ENCODE data around the gene TPSG1.

Gene TPSG1

DNA sequence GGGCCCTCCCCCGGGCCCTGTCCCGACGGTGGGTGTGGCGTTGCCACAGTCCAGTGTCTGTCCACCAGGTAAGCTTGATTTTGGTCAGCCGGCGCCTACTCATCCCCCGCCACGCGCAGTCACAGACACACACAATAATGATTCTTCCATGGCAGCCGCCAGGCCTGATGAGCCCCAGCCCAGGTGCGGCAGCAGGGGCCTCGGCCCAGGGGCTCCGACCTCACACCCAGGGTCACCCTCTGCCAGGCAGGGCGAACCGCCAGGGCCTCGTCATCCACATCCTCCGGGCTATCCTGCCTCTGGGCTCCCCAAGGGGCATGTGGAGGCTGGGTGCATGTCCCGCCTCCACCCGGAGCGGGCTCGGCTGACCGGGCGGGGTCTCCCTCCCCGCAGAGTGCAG lies 7.5 kb downstream of the TPSG1 start:
- peaks cover 3% of the 10 kb centered on the region for H3K27me3 ChIP-seq (ENCODE audit: control insufficient read depth, insufficient read depth, low read length)
- no peak overlapping the region for H3K4me2 ChIP-seq (ENCODE audit: low read length)
- no peaks in the 10 kb centered on the region for H3K36me3 ChIP-seq (ENCODE audit: insufficient read depth, low read length)
- H3K4me1 ChIP-seq (ENCODE audit: control insufficient read depth, insufficient read depth, low read length): no peaks in the 10 kb centered on the region
- no peak overlapping the region for H3K4me3 ChIP-seq (ENCODE audit: low read length)
- no peaks in the 10 kb centered on the region for H3K9me3 ChIP-seq (replicated peaks; ENCODE audit: low read length)
- H3K9ac ChIP-seq (ENCODE audit: low read depth, low read length): no peak overlapping the region

DNA sequence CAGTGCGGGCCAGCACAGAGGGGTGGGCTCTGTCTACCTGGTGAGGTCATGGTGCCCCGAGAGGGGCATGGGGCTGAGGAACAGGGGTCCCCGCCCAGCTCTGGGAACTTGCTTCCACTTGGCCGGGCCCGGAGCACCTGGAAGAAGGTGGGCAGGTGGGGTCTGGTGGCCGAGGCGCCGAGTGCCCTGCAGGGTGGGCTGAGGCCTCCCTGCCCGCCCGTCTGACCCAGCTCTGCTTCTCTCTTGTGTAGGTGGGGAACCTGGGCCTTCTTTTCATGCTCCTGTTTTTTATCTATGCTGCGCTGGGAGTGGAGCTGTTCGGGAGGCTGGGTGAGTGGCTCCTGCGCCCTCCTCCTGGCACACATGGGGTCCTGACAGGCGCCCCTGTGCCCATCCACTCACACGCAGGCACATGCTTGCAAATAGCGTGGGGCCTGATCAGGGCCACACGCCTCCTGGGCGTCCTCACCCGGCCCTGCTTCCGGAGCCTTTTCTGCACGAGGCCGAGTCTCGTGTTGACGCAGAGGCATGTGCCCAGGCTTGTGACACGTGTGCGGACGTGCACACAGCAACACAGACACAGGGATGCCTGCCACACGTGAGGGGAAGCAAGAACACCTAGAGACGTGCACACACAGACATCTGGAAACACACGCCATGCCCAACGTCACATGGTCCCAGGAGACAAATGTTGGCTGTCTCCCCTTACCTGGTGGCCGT lies 8.2 kb downstream of the TPSG1 start:
- Histone ChIP-seq H3K9ac (ENCODE audit: low read depth, low read length) (no peak overlapping the region), H3K4me1 (ENCODE audit: control insufficient read depth, insufficient read depth, low read length) (no peaks in the 10 kb centered on the region), H3K4me3 (ENCODE audit: low read length) (no peak overlapping the region), H3K9me3 (replicated peaks; ENCODE audit: low read length) (no peaks in the 10 kb centered on the region), H3K36me3 (ENCODE audit: insufficient read depth, low read length) (no peaks in the 10 kb centered on the region), H3K4me2 (ENCODE audit: low read length) (no peak overlapping the region), H3K27me3 (ENCODE audit: control insufficient read depth, insufficient read depth, low read length) (no peaks in the 10 kb centered on the region)

DNA sequence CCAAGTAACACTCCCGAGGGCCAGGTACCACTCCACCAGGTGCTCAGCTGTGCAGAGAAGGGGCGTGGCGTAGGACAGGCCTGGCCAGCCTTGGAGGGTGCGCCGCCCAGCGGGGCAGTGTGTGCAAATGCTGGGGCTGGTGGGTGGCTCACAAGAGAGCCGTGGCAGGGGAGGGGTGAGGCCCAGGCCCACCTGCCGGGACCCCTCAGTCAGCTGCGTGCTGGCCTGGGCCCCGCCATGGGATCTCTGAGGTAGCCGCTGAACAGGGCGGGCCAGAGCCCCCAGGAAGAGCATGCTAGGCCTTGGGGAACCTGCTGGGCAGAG lies 8.8 kb downstream of the TPSG1 start:
- H3K9me3 ChIP-seq (replicated peaks; ENCODE audit: low read length): no peaks in the 10 kb centered on the region
- no peak overlapping the region for H3K4me2 ChIP-seq (ENCODE audit: low read length)
- H3K4me1 ChIP-seq (ENCODE audit: control insufficient read depth, insufficient read depth, low read length): no peaks in the 10 kb centered on the region
- no peaks in the 10 kb centered on the region for H3K27me3 ChIP-seq (ENCODE audit: control insufficient read depth, insufficient read depth, low read length)
- no peaks in the 10 kb centered on the region for H3K36me3 ChIP-seq (ENCODE audit: insufficient read depth, low read length)
- H3K4me3 ChIP-seq (ENCODE audit: low read length): no peak overlapping the region
- no peak overlapping the region for H3K9ac ChIP-seq (ENCODE audit: low read depth, low read length)

DNA sequence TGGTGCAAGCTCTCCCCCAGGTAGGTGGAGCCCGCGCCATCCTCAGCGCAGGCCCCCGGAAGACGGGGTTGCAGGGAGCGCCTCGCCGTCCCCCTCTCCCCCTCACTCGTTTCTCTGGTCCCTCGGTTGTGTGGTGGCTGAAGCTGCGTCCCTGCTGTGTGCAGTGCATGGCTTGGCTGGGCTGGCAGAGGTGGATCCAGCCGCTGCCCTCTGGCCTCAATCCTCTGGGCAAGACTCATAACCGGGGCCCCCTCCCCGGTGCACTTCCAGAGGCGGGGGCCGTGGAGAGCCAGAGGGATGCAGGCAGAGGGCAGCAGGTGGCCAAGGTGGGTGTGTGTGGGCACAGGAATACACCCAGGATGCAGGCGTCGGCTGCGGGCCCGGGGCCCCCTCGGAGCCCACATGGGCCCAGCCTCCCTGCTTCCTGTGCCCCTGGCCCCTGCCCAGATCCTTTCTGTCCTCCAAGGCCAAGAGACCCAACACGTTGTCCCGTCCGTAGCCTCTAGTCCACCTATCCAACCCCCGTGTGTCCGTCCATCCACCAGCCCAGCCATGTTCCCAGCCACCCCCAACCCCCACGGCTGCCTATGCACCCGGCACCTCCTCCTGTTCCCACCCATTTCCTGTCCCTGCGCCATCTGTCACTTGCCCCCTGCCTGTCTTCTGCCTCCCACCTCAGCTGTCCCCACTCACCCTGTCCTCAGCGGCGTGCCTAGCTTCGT lies 9.3 kb downstream of the TPSG1 start:
- H3K4me3 ChIP-seq (ENCODE audit: low read length): no peak overlapping the region
- no peaks in the 10 kb centered on the region for H3K27me3 ChIP-seq (ENCODE audit: control insufficient read depth, insufficient read depth, low read length)
- H3K36me3 ChIP-seq (ENCODE audit: insufficient read depth, low read length): no peaks in the 10 kb centered on the region
- H3K9me3 ChIP-seq (replicated peaks; ENCODE audit: low read length): no peaks in the 10 kb centered on the region
- no peak overlapping the region for H3K4me2 ChIP-seq (ENCODE audit: low read length)
- no peak overlapping the region for H3K9ac ChIP-seq (ENCODE audit: low read depth, low read length)
- no peaks in the 10 kb centered on the region for H3K4me1 ChIP-seq (ENCODE audit: control insufficient read depth, insufficient read depth, low read length)

DNA sequence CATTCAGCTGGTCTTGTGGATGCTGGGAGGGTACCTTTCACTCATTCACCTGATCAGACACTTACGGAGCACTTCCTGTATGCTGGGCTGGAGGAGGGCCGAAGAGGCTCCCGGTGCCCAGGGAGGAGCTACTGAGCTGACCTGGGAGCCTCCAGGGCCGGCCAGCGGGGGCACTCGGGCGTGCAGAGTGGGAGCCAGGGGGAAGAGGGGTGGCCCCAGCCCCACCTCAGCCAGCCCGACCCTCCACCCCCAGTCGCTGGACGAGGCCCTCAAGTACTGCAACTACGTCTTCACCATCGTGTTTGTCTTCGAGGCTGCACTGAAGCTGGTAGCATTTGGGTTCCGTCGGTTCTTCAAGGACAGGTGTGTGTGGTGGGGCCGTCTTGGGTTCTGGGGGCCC lies 10.3 kb downstream of the TPSG1 start:
- no peak overlapping the region for H3K4me3 ChIP-seq (ENCODE audit: low read length)
- no peaks in the 10 kb centered on the region for H3K27me3 ChIP-seq (ENCODE audit: control insufficient read depth, insufficient read depth, low read length)
- H3K9me3 ChIP-seq (replicated peaks; ENCODE audit: low read length): no peaks in the 10 kb centered on the region
- H3K4me2 ChIP-seq (ENCODE audit: low read length): no peak overlapping the region
- no peaks in the 10 kb centered on the region for H3K36me3 ChIP-seq (ENCODE audit: insufficient read depth, low read length)
- no peaks in the 10 kb centered on the region for H3K4me1 ChIP-seq (ENCODE audit: control insufficient read depth, insufficient read depth, low read length)
- H3K9ac ChIP-seq (ENCODE audit: low read depth, low read length): no peak overlapping the region

DNA sequence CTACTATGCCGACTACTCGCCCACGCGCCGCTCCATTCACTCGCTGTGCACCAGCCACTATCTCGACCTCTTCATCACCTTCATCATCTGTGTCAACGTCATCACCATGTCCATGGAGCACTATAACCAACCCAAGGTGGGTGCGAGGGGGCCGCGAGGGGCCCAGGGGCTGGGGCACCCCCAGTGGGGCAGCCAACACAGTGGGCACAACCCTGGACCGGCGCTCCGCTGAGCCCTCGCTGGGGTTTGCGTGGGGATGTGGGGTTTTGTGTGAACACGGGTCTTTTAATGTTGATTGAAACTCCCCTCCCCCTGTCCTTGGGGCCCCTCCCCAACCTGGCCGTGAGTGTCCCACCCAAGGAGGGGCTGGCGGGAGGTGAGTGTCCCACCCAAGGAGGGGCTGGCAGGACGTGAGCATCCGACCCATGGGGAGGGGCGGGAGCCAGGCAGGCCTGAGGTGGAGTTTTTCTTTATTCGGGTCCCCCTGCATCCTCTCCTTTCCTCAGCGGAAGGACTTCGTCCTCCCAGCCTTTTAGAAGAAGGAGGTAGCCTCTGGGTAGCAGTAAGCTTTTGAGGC lies 11.2 kb downstream of the TPSG1 start:
- no peaks in the 10 kb centered on the region for H3K36me3 ChIP-seq (ENCODE audit: insufficient read depth, low read length)
- no peak overlapping the region for H3K4me3 ChIP-seq (ENCODE audit: low read length)
- H3K4me1 ChIP-seq (ENCODE audit: control insufficient read depth, insufficient read depth, low read length): no peaks in the 10 kb centered on the region
- no peak overlapping the region for H3K4me2 ChIP-seq (ENCODE audit: low read length)
- no peaks in the 10 kb centered on the region for H3K9me3 ChIP-seq (replicated peaks; ENCODE audit: low read length)
- no peaks in the 10 kb centered on the region for H3K27me3 ChIP-seq (ENCODE audit: control insufficient read depth, insufficient read depth, low read length)
- H3K9ac ChIP-seq (ENCODE audit: low read depth, low read length): no peak overlapping the region

DNA sequence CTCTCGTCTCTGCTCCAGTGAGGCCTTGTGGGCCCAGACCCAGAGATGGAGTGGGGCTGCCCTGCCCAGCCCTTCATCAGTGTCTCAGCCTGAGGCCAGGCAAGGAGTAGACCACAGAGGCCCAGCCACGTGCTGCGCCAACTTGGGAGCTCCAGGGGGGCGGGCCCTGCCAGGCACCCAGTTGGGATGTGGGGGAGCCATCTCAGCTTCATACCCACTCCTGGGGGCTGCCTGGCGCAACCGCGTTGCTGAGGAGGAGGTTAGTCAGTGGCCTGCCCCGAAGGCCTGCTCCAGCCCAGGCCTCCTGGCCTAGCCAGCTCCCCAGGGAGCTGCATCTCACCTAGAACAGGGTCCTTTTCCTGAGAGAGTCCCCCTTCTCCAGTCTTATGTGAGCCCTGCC lies 11.8 kb downstream of the TPSG1 start:
- Histone ChIP-seq H3K9me3 (replicated peaks; ENCODE audit: low read length) (no peaks in the 10 kb centered on the region), H3K4me3 (ENCODE audit: low read length) (no peak overlapping the region), H3K4me2 (ENCODE audit: low read length) (no peak overlapping the region), H3K9ac (ENCODE audit: low read depth, low read length) (no peak overlapping the region), H3K36me3 (ENCODE audit: insufficient read depth, low read length) (no peaks in the 10 kb centered on the region), H3K4me1 (ENCODE audit: control insufficient read depth, insufficient read depth, low read length) (no peaks in the 10 kb centered on the region), H3K27me3 (ENCODE audit: control insufficient read depth, insufficient read depth, low read length) (no peaks in the 10 kb centered on the region)

DNA sequence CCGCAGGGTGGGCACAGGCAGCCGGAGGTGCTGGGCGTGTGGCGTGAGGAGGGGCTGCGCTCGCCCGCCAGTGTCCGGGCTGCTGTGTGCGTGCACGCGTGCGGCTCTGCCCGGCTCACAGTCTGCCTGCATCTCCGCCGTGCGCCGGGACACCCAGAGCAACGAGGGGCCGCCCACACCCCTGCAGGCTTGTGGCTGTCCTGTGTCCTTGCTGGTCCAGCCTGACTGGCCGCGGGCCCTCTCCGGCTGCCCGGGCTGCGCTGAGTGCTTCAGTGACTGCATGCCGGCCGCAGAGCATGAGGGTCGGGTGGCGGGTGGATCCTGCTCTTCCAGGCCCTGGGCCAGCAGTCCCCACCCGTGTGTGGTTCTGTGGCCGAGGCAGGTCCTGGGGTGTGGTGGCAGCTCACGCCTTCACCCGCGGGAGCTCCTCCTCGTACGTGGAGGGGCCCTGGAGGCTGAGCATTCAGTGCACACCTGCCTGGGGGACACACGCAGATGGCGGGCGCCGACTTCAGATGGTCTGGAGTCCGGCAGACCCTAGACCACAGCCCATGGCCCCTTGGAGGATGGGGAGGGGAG lies 12.4 kb downstream of the TPSG1 start:
- no peak overlapping the region for H3K4me3 ChIP-seq (ENCODE audit: low read length)

DNA sequence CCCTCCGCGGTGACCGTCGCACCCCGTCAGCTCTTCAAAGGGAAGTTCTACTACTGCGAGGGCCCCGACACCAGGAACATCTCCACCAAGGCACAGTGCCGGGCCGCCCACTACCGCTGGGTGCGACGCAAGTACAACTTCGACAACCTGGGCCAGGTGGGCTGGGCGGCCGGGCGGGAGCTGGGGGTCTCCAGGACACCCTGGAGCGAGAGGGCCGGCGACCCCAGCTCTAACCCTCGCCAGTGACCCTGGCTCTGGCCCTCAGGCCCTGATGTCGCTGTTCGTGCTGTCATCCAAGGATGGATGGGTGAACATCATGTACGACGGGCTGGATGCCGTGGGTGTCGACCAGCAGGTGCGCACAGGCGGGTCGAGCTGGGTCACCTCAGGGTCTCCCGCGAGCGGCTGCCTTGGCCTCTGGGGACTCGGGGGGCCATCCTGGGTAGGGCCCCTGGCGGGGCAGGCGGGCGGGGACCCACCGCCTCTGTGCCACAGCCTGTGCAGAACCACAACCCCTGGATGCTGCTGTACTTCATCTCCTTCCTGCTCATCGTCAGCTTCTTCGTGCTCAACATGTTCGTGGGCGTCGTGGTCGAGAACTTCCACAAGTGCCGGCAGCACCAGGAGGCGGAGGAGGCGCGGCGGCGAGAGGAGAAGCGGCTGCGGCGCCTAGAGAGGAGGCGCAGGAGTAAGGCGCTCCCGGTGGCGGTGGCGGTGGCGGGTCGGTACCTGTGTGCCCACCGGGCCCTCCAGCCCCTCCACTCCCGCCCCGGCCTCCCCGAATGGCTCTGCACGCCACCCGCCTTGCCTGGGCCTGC lies 13.4 kb downstream of the TPSG1 start:
- H3K9me3 ChIP-seq (replicated peaks; ENCODE audit: low read length): no peaks in the 10 kb centered on the region
- H3K4me1 ChIP-seq (ENCODE audit: control insufficient read depth, insufficient read depth, low read length): no peaks in the 10 kb centered on the region
- H3K9ac ChIP-seq (ENCODE audit: low read depth, low read length): no peak overlapping the region
- H3K4me2 ChIP-seq (ENCODE audit: low read length): no peak overlapping the region
- H3K36me3 ChIP-seq (ENCODE audit: insufficient read depth, low read length): no peaks in the 10 kb centered on the region
- no peaks in the 10 kb centered on the region for H3K27me3 ChIP-seq (ENCODE audit: control insufficient read depth, insufficient read depth, low read length)
- no peak overlapping the region for H3K4me3 ChIP-seq (ENCODE audit: low read length)

More for the DNA sequence above, 12.4 kb downstream of the TPSG1 start:
- Histone ChIP-seq H3K9ac (ENCODE audit: low read depth, low read length) (no peak overlapping the region), H3K4me1 (ENCODE audit: control insufficient read depth, insufficient read depth, low read length) (no peaks in the 10 kb centered on the region), H3K4me2 (ENCODE audit: low read length) (no peak overlapping the region), H3K27me3 (ENCODE audit: control insufficient read depth, insufficient read depth, low read length) (no peaks in the 10 kb centered on the region), H3K36me3 (ENCODE audit: insufficient read depth, low read length) (no peaks in the 10 kb centered on the region), H3K9me3 (replicated peaks; ENCODE audit: low read length) (no peaks in the 10 kb centered on the region)

DNA sequence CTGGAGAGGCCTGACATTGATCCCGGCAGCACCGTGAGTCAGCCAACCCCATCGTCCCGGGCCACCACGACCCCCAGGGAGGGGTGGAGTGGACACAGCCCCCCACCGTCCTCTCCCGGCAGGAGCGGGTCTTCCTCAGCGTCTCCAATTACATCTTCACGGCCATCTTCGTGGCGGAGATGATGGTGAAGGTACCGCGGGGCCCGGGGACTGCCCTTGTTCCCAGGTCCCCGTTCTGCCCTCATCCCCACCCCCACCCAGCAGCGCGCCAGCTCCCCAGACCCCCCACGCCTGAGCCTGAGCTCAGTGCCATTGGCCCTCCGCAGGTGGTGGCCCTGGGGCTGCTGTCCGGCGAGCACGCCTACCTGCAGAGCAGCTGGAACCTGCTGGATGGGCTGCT lies 14.6 kb downstream of the TPSG1 start:
- Histone ChIP-seq H3K36me3 (ENCODE audit: insufficient read depth, low read length) (no peaks in the 10 kb centered on the region), H3K4me2 (ENCODE audit: low read length) (no peak overlapping the region)

DNA sequence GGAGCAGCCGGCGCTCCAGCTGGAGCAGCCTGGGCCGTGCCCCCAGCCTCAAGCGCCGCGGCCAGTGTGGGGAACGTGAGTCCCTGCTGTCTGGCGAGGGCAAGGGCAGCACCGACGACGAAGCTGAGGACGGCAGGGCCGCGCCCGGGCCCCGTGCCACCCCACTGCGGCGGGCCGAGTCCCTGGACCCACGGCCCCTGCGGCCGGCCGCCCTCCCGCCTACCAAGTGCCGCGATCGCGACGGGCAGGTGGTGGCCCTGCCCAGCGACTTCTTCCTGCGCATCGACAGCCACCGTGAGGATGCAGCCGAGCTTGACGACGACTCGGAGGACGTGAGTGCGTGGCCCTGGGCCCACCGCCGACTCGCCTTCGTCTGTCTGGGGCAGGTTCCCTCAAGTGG lies 16.0 kb downstream of the TPSG1 start:
- Histone ChIP-seq H3K4me1 (ENCODE audit: control insufficient read depth, insufficient read depth, low read length) (no peaks in the 10 kb centered on the region), H3K36me3 (ENCODE audit: insufficient read depth, low read length) (no peaks in the 10 kb centered on the region), H3K27me3 (ENCODE audit: control insufficient read depth, insufficient read depth, low read length) (peaks cover 11% of the 10 kb centered on the region), H3K9me3 (replicated peaks; ENCODE audit: low read length) (no peaks in the 10 kb centered on the region), H3K9ac (ENCODE audit: low read depth, low read length) (no peak overlapping the region), H3K4me2 (ENCODE audit: low read length) (no peak overlapping the region), H3K4me3 (ENCODE audit: low read length) (no peak overlapping the region)

More for the DNA sequence above, 14.6 kb downstream of the TPSG1 start:
- no peak overlapping the region for H3K9ac ChIP-seq (ENCODE audit: low read depth, low read length)
- H3K4me1 ChIP-seq (ENCODE audit: control insufficient read depth, insufficient read depth, low read length): no peaks in the 10 kb centered on the region
- peaks cover 3% of the 10 kb centered on the region for H3K27me3 ChIP-seq (ENCODE audit: control insufficient read depth, insufficient read depth, low read length)
- no peak overlapping the region for H3K4me3 ChIP-seq (ENCODE audit: low read length)
- no peaks in the 10 kb centered on the region for H3K9me3 ChIP-seq (replicated peaks; ENCODE audit: low read length)

All from skeletal muscle satellite cell (primary cell).